HFF-Myc (cell line): ENCODE measurements around the gene CDON.

Experiments used
- DNase-seq: peaks from one replicate; pipeline ENCODE4 v3.0.0-alpha.2; 2011; ENCODE audit warnings: low read depth; ENCODE audit errors: extremely low read depth
- H3K4me3 ChIP-seq: replicated peaks from 2 replicates; pipeline ENCODE4 v1.5.1; 2011; ENCODE audit warnings: low read depth, mild to moderate bottlenecking, control low read depth, low read length
- TF ChIP-seq, protein P1 (sequence below): IDR thresholded peaks from 2 replicates; pipeline ENCODE4 v1.5.1; 2012; ENCODE audit warnings: mild to moderate bottlenecking, low read depth, low read length, control low read depth; ENCODE audit errors: missing control alignments

The CDON gene

GRCh38 chr11:125931116-125931515 lies 131.6 kb downstream of the CDON start:
- TF ChIP-seq, protein P1, sequence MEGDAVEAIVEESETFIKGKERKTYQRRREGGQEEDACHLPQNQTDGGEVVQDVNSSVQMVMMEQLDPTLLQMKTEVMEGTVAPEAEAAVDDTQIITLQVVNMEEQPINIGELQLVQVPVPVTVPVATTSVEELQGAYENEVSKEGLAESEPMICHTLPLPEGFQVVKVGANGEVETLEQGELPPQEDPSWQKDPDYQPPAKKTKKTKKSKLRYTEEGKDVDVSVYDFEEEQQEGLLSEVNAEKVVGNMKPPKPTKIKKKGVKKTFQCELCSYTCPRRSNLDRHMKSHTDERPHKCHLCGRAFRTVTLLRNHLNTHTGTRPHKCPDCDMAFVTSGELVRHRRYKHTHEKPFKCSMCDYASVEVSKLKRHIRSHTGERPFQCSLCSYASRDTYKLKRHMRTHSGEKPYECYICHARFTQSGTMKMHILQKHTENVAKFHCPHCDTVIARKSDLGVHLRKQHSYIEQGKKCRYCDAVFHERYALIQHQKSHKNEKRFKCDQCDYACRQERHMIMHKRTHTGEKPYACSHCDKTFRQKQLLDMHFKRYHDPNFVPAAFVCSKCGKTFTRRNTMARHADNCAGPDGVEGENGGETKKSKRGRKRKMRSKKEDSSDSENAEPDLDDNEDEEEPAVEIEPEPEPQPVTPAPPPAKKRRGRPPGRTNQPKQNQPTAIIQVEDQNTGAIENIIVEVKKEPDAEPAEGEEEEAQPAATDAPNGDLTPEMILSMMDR = no peak
- no peak overlapping the region for H3K4me3 ChIP-seq
- DNase-seq = no peak

- TF ChIP-seq, protein P1 = no peak
- DNase-seq = no peak
- H3K4me3 ChIP-seq = no peak overlapping the region
These were observed 132.6 kb downstream of the CDON start for GRCh38 chr11:125930076-125930450.

- DNase-seq = no peak
- TF ChIP-seq, protein P1 = no peak
- H3K4me3 ChIP-seq = no peak overlapping the region
These were observed 133.1 kb downstream of the CDON start for GRCh38 chr11:125929445-125930075.

DNA sequence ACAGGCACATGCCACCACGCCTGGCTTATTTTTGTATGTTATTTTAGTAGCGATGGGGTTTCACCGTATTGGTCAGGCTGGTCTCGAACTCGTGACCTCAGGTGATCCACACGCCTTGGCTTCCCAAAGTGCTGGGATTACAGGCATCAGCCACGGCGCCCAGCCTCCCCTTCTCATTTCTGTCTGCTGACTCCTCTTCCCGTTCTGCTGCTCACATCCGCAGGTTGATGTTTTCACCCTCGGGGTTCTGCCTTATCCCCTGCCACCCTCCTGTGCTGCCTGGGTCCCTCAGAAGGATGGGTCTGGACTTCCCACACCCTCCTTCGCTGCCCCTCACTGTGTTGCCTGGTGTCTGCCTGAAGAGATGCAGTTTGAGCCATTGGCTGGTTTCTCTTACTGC lies 136.0 kb downstream of the CDON start:
- no peak for DNase-seq
- TF ChIP-seq, protein P1 = no peak

GRCh38 chr11:125925804-125926203 lies 136.9 kb downstream of the CDON start:
- DNase-seq = no peak
- TF ChIP-seq, protein P1 = no peak
- no peak overlapping the region for H3K4me3 ChIP-seq

More for the DNA sequence above, 136.0 kb downstream of the CDON start:
- H3K4me3 ChIP-seq = no peak overlapping the region

DNA sequence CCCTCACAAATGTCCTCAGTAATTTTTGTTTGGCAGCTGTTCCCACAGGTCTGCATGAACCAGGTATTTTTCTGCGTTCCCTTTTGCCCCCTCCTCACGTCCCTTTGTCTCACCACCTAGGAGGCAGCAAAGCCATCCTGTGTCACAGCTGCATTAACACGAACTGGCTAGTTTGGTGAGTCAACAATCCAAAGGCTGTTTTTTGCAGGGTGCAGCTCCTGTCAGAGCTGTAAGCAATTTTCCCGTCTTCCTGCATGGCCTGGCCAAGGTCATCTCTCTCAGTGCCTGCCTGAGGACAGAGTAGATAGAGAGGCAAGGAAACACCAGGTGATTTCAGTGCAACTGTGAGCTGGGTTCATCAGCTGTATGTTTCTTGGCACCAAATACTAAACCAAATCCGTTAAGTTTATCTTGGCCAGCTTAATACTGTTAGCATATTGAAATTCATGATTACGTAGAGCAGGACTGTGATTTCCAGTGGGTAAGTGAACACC lies 137.4 kb downstream of the CDON start:
- TF ChIP-seq, protein P1 = no peak
- no peak overlapping the region for H3K4me3 ChIP-seq
- no peak for DNase-seq
